Measurements from ENCODE around the gene FTSJ3.

Gene FTSJ3

DNA sequence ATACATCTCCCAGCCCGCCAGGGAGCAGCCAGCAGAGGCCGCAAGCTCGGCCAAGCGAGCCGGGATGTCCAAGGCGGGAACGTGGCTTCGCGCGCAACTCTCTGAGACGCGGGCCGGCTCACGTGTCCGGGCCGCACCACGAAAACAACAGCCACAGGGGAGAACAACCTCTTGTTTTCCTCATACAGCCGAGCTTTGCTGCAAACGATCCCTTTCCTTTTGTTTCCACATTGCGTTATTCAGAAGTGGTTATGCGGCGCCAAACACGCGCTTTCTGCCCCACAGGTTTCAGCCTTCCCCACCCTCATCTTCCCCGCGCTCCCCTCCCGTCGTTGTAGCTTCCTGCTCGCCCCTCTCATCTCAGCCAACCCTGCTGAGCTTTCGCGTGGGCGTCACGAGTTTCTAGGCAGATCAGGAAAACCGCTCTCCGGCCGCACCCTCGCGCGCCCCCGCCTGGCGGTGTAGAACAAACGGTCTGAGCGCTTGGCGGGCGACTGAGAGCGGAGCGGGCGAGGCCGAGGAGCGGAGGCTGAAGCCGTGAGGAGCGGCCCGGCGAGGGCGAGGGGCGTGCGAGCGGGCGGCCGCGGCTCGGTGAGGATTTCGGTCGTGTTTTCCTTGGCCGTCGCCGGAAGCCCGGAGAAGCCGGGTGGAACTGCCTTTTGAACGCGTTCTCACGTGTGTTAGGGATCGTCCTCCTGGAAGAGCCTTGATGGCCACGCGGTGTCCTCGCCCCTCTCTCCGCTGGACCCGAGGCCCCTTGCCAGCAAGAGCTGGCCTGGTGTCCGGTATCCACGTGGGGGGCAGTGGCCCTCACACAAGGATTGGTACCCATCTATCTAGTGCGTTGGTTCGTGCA is 21.6 kb upstream of the FTSJ3 start:
- TF ChIP-seq, protein P1, sequence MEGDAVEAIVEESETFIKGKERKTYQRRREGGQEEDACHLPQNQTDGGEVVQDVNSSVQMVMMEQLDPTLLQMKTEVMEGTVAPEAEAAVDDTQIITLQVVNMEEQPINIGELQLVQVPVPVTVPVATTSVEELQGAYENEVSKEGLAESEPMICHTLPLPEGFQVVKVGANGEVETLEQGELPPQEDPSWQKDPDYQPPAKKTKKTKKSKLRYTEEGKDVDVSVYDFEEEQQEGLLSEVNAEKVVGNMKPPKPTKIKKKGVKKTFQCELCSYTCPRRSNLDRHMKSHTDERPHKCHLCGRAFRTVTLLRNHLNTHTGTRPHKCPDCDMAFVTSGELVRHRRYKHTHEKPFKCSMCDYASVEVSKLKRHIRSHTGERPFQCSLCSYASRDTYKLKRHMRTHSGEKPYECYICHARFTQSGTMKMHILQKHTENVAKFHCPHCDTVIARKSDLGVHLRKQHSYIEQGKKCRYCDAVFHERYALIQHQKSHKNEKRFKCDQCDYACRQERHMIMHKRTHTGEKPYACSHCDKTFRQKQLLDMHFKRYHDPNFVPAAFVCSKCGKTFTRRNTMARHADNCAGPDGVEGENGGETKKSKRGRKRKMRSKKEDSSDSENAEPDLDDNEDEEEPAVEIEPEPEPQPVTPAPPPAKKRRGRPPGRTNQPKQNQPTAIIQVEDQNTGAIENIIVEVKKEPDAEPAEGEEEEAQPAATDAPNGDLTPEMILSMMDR (IDR thresholded peaks at IDR 0.05) = no peak

DNA sequence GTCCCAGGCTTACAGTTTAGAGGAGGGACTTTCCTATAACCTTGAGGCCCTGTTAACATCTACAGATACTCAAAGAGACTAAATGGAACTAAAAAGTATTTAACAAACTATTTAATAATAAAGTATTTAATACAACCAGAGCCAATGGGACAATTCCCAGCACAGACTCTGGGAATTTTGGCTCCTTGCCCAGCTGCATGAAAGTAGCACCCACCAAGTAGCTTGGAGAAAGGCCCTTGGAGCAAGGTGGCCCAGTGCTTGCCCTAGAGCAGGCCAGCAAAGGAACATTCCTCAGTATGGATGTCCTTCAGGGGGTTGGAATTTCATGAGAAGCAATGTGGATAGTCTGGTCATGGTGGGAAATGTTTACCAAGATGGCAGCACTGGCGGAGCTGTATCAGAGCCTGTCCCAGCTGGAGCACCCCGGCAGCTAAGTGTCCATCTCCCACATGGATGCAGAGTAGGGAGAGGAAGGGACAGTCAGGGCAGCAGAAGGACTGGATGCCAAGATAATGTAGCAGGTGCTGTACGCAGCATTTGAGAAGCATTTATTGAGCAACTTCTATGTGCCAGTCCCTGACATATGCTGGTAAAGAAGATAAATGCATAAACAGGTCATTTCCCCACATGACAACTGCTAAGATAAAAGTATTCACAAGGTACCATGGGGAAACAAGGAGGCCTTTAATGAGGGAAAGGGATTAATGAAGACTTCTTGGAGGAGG is 20.2 kb upstream of the FTSJ3 start:
- TF ChIP-seq, protein P1 (IDR thresholded peaks at IDR 0.05) = no peak

DNA sequence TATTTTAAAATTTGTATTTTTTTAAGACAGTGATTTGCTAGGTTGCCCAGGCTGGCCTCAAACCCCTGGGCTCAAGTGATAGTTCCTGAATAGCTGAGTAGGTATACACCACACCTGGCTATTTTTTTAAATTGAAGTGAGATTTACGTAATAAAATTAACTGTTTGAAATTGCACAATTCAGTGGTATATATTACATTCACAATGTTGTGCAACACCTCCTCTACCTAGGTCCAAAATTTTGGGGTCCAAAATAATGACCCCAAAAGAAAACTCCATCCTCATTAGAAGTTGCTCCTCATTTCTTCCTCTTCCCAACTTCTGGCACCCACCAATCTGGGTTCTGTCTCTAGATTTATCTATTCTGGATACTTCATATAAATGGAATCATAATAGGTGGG is 18.0 kb upstream of the FTSJ3 start:
- TF ChIP-seq, protein P1 (IDR thresholded peaks at IDR 0.05) = no peak

DNA sequence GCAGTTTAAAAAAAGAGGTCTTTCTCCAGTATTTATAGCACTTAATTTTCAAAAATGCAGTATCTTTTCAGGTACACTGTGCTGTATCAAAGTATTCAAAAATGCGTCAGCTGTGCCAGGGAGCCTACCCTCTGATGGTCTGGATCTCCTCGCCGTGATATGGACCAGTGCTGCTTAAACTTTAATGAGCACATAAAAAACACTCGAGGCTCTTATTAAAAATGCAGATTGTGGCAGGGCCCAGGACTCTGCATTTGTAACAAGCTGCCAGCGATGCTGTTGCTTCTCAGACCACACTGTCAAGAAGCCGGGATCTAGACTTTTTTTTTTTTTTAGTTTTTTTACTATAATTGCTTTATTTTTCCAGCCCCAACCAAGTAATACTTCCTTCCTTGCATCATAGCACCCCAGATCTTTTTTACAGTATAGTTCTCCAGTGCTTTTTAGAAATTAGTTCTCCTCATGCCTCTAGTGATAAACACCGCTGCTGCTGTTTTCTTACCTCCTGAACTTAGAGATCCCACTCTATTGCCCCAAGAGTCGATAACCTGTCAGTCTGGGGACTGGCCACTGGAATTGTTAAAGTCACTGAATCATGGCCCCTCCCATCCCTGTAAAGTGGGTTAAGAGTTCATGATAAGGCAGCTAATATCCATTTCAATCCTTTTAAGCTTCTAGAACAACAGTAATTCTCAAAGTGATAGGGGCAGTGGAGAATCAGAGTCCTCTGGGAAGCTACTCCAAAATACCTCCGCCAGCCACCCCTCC is 16.6 kb upstream of the FTSJ3 start:
- TF ChIP-seq, protein P1 (IDR thresholded peaks at IDR 0.05) = no peak

DNA sequence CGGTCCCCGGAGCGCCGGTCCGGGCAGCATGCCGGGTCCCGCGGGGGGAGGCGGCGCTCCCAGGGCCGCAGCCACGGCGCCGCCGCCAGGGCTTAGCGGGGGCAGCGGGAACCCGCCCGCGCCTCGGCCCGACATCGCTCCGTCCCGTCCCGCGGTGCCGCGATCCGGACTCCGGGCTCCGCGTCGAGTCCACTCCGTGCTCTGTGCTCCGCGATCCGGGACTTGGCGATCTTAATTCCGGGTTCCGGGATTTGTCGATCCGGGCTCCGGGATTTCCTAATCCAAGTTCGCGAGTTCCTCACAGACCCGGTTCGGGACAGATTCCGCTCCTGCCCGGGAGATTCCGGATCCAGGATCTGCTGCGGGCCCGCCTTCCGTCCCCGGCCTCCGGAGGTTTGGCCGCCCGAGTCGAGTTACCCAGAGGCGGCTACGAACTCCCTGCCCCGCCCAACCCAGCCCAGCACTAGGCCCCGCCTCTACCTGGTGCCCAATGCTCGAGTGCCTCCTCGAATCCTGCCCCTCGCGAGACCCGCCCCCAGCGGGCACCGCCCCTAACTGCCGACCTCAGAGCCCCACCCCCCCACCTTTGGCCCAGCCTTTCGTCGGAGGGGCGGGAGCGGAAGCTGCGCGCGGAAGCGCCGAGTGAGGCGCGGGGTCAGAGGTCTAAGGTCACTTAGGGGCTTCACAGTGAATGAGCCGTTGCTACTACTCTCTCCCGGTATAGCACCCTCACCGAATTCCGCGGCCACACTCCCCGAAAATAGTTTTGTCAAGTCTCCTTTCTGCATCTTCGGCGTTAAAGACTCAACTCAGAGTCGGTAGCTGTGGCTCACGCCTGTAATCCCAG is 15.3 kb upstream of the FTSJ3 start, which contains the start of gene SMARCD2:
TSS of gene SMARCD2 (minus strand) at position 146 of the 847 bp plus-strand sequence. CDS start at position 135, 11 bp downstream.
- TF ChIP-seq, protein P1 (IDR thresholded peaks at IDR 0.05) = 0 out of 2 replicates have a peak, but pooled peaks have one; percentile 8

DNA sequence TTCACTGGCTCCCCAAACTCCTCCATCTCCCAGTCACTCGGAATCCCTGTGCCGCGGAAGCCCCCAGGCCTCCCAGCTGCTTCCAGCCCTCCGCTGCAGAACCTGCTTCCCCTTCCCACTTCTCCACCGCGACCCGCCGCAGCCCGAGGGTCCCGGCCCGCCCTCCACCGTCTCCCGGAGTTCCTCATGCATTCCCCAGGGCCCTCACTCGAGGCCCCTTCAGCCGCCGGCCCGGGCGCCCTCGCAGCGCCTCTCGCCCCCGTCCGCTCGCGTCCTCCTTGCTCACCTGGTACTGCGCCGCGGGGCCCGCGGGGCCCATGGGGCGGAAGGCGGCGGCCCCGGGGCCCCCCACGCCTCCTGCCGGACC is 14.7 kb upstream of the FTSJ3 start:
- TF ChIP-seq, protein P1 (IDR thresholded peaks at IDR 0.05) = no peak

Measured in LNCAP (cell line).